Thyroid gland (tissue), 4 donors: ENCODE results near the gene PDCD2L. TPM values are rescaled to one million over a fixed set of nuclear protein-coding genes. Genes with fewer than 3 reads are reported as not detected.
"Not testable (repeated sequence)": the region's sequence is repeated elsewhere in the genome, so short reads cannot be mapped to it uniquely, and the experiment has no call there.

ENCODE experiments used
- DNase-seq, 2 donors: peaks; one replicate each; pipeline ENCODE4 v3.0.0-alpha.2; 2019
- H3K27ac ChIP-seq, 3 donors: fragments of 200-600 bp; sonication (generic); 1 replicate in 2 of 3; 2 replicates in 1 of 3; pipeline ENCODE4 v1.5.1; 2016 to 2019; ENCODE audit warnings: mild to moderate bottlenecking in 1 of 3, moderate library complexity in 1 of 3
- H3K27me3 ChIP-seq: fragments of 200-600 bp; sonication (generic); one replicate; pipeline ENCODE4 v1.5.1; 2019
- H3K36me3 ChIP-seq, 2 donors: fragments of 200-600 bp; sonication (generic); one replicate each; pipeline ENCODE4 v1.5.1; 2016 to 2019
- H3K4me1 ChIP-seq, 2 donors: fragments of 200-600 bp; sonication (generic); one replicate each; pipeline ENCODE4 v1.5.1; 2017 to 2019
- H3K4me3 ChIP-seq, 3 donors: fragments of 200-600 bp; sonication (generic); replicated peaks in 1 of 3; 1 replicate in 2 of 3; 2 replicates in 1 of 3; pipeline ENCODE4 v1.5.1; 2016; ENCODE audit warnings: mild to moderate bottlenecking in 1 of 3
- H3K9me3 ChIP-seq: fragments of 200-600 bp; sonication (generic); one replicate; pipeline ENCODE4 v1.5.1; 2017
- CTCF ChIP-seq, 6 experiments: fragments of 200-600 bp in 3 of 6; fragments of 450-650 bp in 3 of 6; sonication (generic) in 3 of 6; IDR thresholded peaks; one replicate each; pipeline ENCODE4 v1.5.1; 2016 to 2019; ENCODE audit warnings: antibody characterized with exemption in 6 of 6, mild to moderate bottlenecking in 2 of 6, inconsistent platforms in 1 of 6, moderate library complexity in 1 of 6
- POLR2A ChIP-seq, 2 donors: fragments of 450-650 bp; IDR thresholded peaks; one replicate each; pipeline ENCODE4 v1.6.1; 2017; ENCODE audit warnings: antibody characterized with exemption in 2 of 2, mild to moderate bottlenecking in 2 of 2, moderate library complexity in 1 of 2
- WGBS, 2 donors: methylation state at CpG; one replicate each; pipeline ENCODE4 v1.1.5; 2017; 5-methylcytosine and 5-hydroxymethylcytosine counted together
- intact Hi-C: fragments of 100-400 bp; cut with DNase I; formaldehyde crosslinking; loops from one replicate; pipeline ENCODE4 v1.15.1; 2023
- total RNA-seq, 4 donors: library from RNA; depleted of rRNA; stranded (reverse); fragments of >200 nt; gene quantifications; one replicate each; pipeline ENCODE4 v1.2.3, GENCODE V29; 2016

Gene PDCD2L
- total RNA-seq, 4 donors from 2014 or later, result 7.9 to 15.9 (median 11.8) TPM

GRCh38 chr19:34391813-34392212 lies 12.4 kb upstream of the PDCD2L start:
- H3K4me1 ChIP-seq, result no peaks in the 10 kb centered on the region
- no peak overlapping the region for H3K4me3 ChIP-seq
- TF ChIP-seq POLR2A (IDR thresholded peaks at IDR 0.05) (no peak), CTCF (IDR thresholded peaks at IDR 0.05) (no peak)
- H3K36me3 ChIP-seq, result peaks cover 41 to 67% of the 10 kb centered on the region in 2 donors
- no peaks in the 10 kb centered on the region for H3K27me3 ChIP-seq
- intact Hi-C loops, result no loop called here
- H3K27ac ChIP-seq, result no peak overlapping the region
- no peak for DNase-seq
- H3K9me3 ChIP-seq, result no peaks in the 10 kb centered on the region

- WGBS, 2 donors, result 94 to 96% methylated on average over 8 to 11 of the region's 11 CpGs
- Histone ChIP-seq H3K9me3 (no peaks in the 10 kb centered on the region), H3K4me3 (no peak overlapping the region), H3K27me3 (no peaks in the 10 kb centered on the region), H3K4me1 (no peaks in the 10 kb centered on the region), H3K27ac (no peak overlapping the region), H3K36me3 (peaks cover 43 to 69% of the 10 kb centered on the region in 2 donors)
- TF ChIP-seq CTCF (IDR thresholded peaks at IDR 0.05) (no peak), POLR2A (IDR thresholded peaks at IDR 0.05) (no peak)
- DNase-seq, result no peak
- intact Hi-C loops, result no loop called here
Observed at GRCh38 chr19:34393031-34393430, 11.2 kb upstream of the PDCD2L start.

GRCh38 chr19:34393629-34394028 lies 10.6 kb upstream of the PDCD2L start:
- Histone ChIP-seq H3K4me1 (no peaks in the 10 kb centered on the region), H3K27me3 (no peaks in the 10 kb centered on the region), H3K27ac (no peak overlapping the region), H3K4me3 (no peak overlapping the region), H3K36me3 (peaks cover 43 to 69% of the 10 kb centered on the region in 2 donors), H3K9me3 (no peaks in the 10 kb centered on the region)
- 86 to 90% methylated on average over 14 of the region's 14 CpGs for WGBS, 2 donors
- intact Hi-C loops, result no loop called here
- DNase-seq, result no peak
- no peak for TF ChIP-seq CTCF (IDR thresholded peaks at IDR 0.05)

GRCh38 chr19:34397853-34398252 lies 6.3 kb upstream of the PDCD2L start:
- DNase-seq, result no peak
- H3K27ac ChIP-seq, result no peak overlapping the region
- no peak for TF ChIP-seq CTCF (IDR thresholded peaks at IDR 0.05)
- TF ChIP-seq POLR2A (IDR thresholded peaks at IDR 0.05), result no peak
- no peaks in the 10 kb centered on the region for H3K9me3 ChIP-seq
- H3K36me3 ChIP-seq, result peaks cover 41 to 65% of the 10 kb centered on the region in 2 donors
- H3K4me1 ChIP-seq, result no peaks in the 10 kb centered on the region
- no peak overlapping the region for H3K4me3 ChIP-seq
- intact Hi-C loops, result no loop called here
- no peaks in the 10 kb centered on the region for H3K27me3 ChIP-seq
- WGBS, 2 donors, result 89 to 93% methylated on average over 1 of the region's 1 CpG

- Histone ChIP-seq H3K4me3 (no peak overlapping the region), H3K36me3 (peaks cover 33 to 53% of the 10 kb centered on the region in 2 donors), H3K4me1 (no peaks in the 10 kb centered on the region), H3K27me3 (no peaks in the 10 kb centered on the region), H3K9me3 (no peaks in the 10 kb centered on the region), H3K27ac (no peak overlapping the region)
- WGBS, 2 donors, result 80 to 89% methylated on average over 9 of the region's 9 CpGs
- no peak for DNase-seq
- intact Hi-C loops, result no loop called here
- TF ChIP-seq POLR2A (IDR thresholded peaks at IDR 0.05), result no peak
- TF ChIP-seq CTCF (IDR thresholded peaks at IDR 0.05), result no peak
Observed at GRCh38 chr19:34399886-34400285, 4.3 kb upstream of the PDCD2L start.

GRCh38 chr19:34400844-34401243 lies 3.4 kb upstream of the PDCD2L start:
- H3K4me1 ChIP-seq, H3K27me3 ChIP-seq, H3K4me3 ChIP-seq, intact Hi-C loops, DNase-seq, H3K9me3 ChIP-seq, H3K27ac ChIP-seq: not testable (repeated sequence)
- H3K36me3 ChIP-seq, result peaks cover 30 to 47% of the 10 kb centered on the region in 2 donors
- WGBS, 2 donors, result 96 to 97% methylated on average over 8 of the region's 8 CpGs
